Activated CD8-positive, alpha-beta T cell treated with anti-CD3 and anti-CD28 coated beads for 36 hours (primary cell): ENCODE data around the gene PPP6R1. TPM values are rescaled to one million over a fixed set of nuclear protein-coding genes. Genes with fewer than 3 reads are reported as not detected.

Experiments
- ATAC-seq: fragments of 200-7000 bp; cut with Tn5 transposase; one replicate; pipeline ENCODE4 v1.10.0; 2021; ENCODE audit warnings: mild to moderate bottlenecking, moderate library complexity
- CTCF ChIA-PET: fragments of 350-600 bp; sonication (Branson Sonifier 250); formaldehyde crosslinking; loops from one replicate; lab custom pipeline; 2021; ENCODE audit warnings: antibody characterized with exemption; lab: Charles Lee
- POLR2A ChIA-PET: fragments of 350-600 bp; sonication (Branson Sonifier 250); formaldehyde crosslinking; loops from one replicate; lab custom pipeline; 2021; ENCODE audit warnings: antibody characterized with exemption; lab: Charles Lee
- DNase-seq: peaks from one replicate; pipeline ENCODE4 v3.0.0-alpha.2; 2020
- H3K27ac Mint-ChIP-seq: one replicate; pipeline ENCODE4 v1.8.0; 2021; ENCODE audit warnings: mild to moderate bottlenecking, mixed read lengths
- H3K27me3 Mint-ChIP-seq: one replicate; pipeline ENCODE4 v1.8.0; 2021; ENCODE audit warnings: mixed read lengths
- H3K36me3 Mint-ChIP-seq: one replicate; pipeline ENCODE4 v1.8.0; 2021; ENCODE audit warnings: low read depth, mixed read lengths
- H3K4me1 Mint-ChIP-seq: one replicate; pipeline ENCODE4 v1.8.0; 2021; ENCODE audit warnings: low read depth, mixed read lengths
- H3K4me3 Mint-ChIP-seq: one replicate; pipeline ENCODE4 v1.8.0; 2021; ENCODE audit warnings: mild to moderate bottlenecking, moderate library complexity, mixed read lengths
- H3K9me3 Mint-ChIP-seq: one replicate; pipeline ENCODE4 v1.8.0; 2021; ENCODE audit warnings: mixed read lengths
- CTCF ChIP-seq: fragments of 200-600 bp; IDR thresholded peaks from one replicate; pipeline ENCODE4 v1.8.0; 2022; ENCODE audit warnings: antibody characterized with exemption, mild to moderate bottlenecking
- intact Hi-C: fragments of 100-400 bp; cut with micrococcal nuclease; formaldehyde crosslinking; loops from one replicate; pipeline ENCODE4 v1.10.0; 2022
- total RNA-seq, 2 experiments: library from RNA; stranded (reverse); gene quantifications; one replicate each; pipeline ENCODE4 v1.2.3, GENCODE V29; 2021

The PPP6R1 gene
- total RNA-seq, 2 experiments from 2014 or later, result 197 to 207 TPM

GRCh38 chr19:55273978-55274707 is 15.3 kb upstream of the PPP6R1 start:
- intact Hi-C loops, result no loop called here
- ATAC-seq (no peak), DNase-seq (no peak)
- POLR2A ChIA-PET, result interaction anchor here (1.0 to 1.4 kb wide), 2 partner anchors 11 to 14 kb away, joined by 3 read pairs; no protein-coding TSS in a partner anchor
- Mint-ChIP-seq H3K9me3 (no peaks in the 10 kb centered on the region), H3K36me3 (peaks cover 24% of the 10 kb centered on the region), H3K4me1 (peaks cover 12% of the 10 kb centered on the region), H3K27ac (no peak overlapping the region), H3K4me3 (no peak overlapping the region), H3K27me3 (no peaks in the 10 kb centered on the region)
- TF ChIP-seq CTCF, result no peak
- CTCF ChIA-PET, result no interaction called here

- Mint-ChIP-seq H3K9me3 (no peaks in the 10 kb centered on the region), H3K27me3 (no peaks in the 10 kb centered on the region), H3K36me3 (peaks cover 28% of the 10 kb centered on the region), H3K27ac (no peak overlapping the region), H3K4me1 (peaks cover 5% of the 10 kb centered on the region), H3K4me3 (no peak overlapping the region)
- POLR2A ChIA-PET, result no interaction called here
- no peak for TF ChIP-seq CTCF
- CTCF ChIA-PET, result no interaction called here
- DNase-seq, result no peak
- intact Hi-C loops, result no loop called here
- no peak for ATAC-seq
These were observed 13.3 kb upstream of the PPP6R1 start for GRCh38 chr19:55272142-55272541.

- intact Hi-C loops, result no loop called here
- Mint-ChIP-seq H3K9me3 (peaks cover 6% of the 10 kb centered on the region), H3K4me3 (no peak overlapping the region), H3K27me3 (no peaks in the 10 kb centered on the region), H3K36me3 (peaks cover 34% of the 10 kb centered on the region), H3K4me1 (peaks cover 4% of the 10 kb centered on the region), H3K27ac (no peak overlapping the region)
- ChIA-PET POLR2A (interaction anchor here (1.1 to 1.8 kb wide), 3 partner anchors 10 to 21 kb away, joined by 3 to 13 read pairs (median 3); partner anchors contain the start of genes HSPBP1 and PPP6R1), CTCF (no interaction called here)
- TF ChIP-seq CTCF, result no peak
- ATAC-seq (no peak), DNase-seq (no peak)
These were observed 11.5 kb upstream of the PPP6R1 start for GRCh38 chr19:55270172-55270942.

GRCh38 chr19:55269299-55269698 is 10.5 kb upstream of the PPP6R1 start:
- H3K27ac Mint-ChIP-seq, result no peak overlapping the region
- ATAC-seq (no peak), DNase-seq (no peak)
- no peaks in the 10 kb centered on the region for H3K27me3 Mint-ChIP-seq
- CTCF ChIA-PET, result no interaction called here
- H3K4me1 Mint-ChIP-seq, result peaks cover 4% of the 10 kb centered on the region
- H3K4me3 Mint-ChIP-seq, result no peak overlapping the region
- no peak for TF ChIP-seq CTCF
- H3K36me3 Mint-ChIP-seq, result peaks cover 31% of the 10 kb centered on the region
- peaks cover 6% of the 10 kb centered on the region for H3K9me3 Mint-ChIP-seq
- POLR2A ChIA-PET, result interaction anchor here (0.8 to 1.8 kb wide), 3 partner anchors 9 to 58 kb away, joined by 3 to 13 read pairs (median 3); partner anchors contain the start of gene PPP6R1
- intact Hi-C loops, result no loop called here

- Mint-ChIP-seq H3K4me3 (no peak overlapping the region), H3K36me3 (peaks cover 32% of the 10 kb centered on the region), H3K27ac (no peak overlapping the region), H3K27me3 (no peaks in the 10 kb centered on the region), H3K4me1 (peaks cover 4% of the 10 kb centered on the region), H3K9me3 (peaks cover 6% of the 10 kb centered on the region)
- no peak for DNase-seq
- no peak for TF ChIP-seq CTCF
- CTCF ChIA-PET, result no interaction called here
- POLR2A ChIA-PET, result no interaction called here
- intact Hi-C loops, result no loop called here
- no peak for ATAC-seq
These were observed 8.0 kb upstream of the PPP6R1 start for GRCh38 chr19:55266840-55267239.
